ENCODE measurements around the gene DAG1.
"Not testable (repeated sequence)": the region's sequence is repeated elsewhere in the genome, so short reads cannot be mapped to it uniquely, and the experiment has no call there.

DAG1 gene

DNA sequence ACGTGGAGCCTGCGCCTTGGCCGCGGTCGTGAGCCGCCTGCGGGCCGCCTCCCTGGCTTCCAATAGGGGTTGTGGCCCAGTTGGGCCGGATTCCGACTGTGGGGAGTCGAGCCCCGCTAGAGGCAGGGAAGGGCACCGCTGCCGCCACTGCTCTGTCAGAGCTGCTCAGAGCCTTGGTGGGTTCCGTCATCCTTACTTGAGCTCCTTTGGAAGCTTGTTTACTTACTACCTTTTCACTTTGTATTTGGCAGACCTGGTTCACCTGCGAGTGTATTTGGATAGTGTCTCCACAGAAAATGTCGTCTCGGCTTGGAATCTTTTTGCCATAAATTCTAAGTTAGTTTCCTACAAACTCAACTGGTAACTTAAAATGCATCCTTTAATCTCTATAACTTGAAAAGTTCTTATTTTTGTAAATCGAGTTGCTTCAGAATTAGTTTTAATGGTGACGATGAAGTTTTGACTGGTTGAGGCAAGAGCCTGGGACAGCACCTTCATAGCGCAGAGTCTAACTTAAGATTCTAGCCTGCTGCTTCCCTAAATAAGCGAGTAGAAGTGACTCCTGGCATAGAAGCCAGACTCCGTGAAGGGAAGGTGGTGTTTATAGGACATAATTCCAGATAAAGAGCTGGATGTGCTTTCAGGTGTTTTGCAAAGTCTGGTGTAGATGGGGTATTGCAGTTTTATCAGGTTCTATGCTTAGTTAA, 800 bp downstream of the DAG1 start:
- DNase-seq (ENCODE audit: low read depth) = no peak

DNA sequence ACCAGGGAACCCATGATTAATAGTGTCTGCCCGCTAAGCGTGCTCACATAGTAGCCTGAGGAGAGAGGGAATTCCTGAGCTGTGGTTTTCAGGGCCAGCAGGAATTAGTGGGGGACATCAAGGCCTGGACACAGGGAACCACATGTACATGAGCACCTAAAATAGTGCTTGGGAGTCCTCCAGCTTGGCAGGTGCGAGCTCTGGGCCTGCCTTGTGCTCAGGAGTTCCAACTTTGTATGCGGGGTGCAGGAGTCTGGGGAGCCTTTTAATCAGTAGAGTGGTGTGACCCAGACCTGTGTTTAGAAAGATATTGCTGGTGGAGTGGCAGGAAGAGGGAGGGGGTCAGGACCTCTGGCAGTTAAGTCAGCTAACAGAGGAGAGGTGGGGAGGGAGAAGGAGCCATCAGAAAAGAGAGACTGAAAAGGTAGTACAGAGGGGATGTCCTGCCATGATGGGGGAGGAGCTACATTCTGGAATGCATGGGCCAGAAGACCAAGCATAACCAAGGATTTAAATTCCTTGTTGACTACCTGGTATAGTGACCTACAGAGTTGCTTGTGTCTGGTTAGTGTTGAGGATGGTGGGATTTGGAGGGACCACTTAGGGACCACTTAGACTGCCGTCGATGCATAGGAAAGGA, 1.9 kb downstream of the DAG1 start:
- no peak for DNase-seq (ENCODE audit: low read depth)

DNA sequence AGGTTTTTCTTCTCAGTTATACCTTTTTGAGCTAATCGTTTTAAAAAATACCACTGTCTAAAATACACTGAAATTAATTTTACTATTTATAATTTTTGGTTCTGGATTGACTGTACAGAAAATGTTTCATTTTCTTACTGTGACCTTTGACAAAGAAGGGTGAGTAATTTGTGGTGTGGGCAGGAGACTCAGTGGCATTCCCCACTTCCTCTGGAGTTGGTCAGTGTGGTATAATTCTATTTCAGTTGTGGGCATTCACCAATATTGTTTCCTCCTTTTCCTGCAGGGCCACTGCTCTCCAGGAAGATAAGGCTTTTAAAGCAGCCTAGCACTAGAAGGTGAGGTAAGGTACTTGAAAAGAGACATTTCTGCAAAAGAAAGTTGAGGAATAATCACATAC, 6.5 kb downstream of the DAG1 start:
- no peak for DNase-seq (ENCODE audit: low read depth)

DNA sequence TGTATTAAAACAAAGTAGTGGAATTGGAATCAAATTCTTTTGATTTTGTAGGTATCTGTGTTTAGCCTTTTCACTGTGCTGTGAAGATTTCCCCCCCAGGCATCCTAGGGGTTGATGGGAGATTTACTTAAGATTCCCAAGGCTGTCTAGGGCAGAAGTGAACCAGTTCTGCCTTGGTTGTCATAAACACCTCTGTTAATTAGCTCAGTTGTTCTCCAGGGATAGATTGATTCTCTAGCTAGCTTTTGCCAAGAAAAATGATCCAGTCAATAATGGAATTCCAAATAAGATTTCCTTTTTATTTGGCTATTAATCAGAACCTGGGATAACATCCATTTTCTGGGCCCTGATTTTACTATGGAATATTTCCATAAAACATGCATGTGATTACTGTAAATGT, 12.7 kb downstream of the DAG1 start:
- DNase-seq (ENCODE audit: low read depth) = no peak

DNA sequence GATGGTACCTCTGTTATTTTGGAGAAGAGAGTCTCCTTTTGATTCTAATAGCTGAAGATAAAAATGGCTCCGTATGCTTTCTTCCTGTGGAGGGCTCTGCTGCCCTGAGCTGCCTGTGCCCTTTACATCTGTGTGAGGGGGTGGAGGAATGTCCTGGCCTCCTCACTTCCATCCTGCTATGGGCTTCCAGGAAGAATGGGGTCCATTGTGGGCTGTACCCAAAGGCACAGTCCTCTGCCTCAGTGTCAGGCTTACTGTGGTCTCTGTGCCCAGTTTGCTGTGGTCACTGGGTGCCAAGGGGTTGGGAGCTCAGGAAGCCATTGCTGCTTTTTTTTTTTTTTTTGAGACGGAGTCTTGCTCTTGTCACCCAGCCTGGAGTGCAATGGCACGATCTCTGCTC, 14.4 kb downstream of the DAG1 start:
- DNase-seq (ENCODE audit: low read depth) = no peak

DNA sequence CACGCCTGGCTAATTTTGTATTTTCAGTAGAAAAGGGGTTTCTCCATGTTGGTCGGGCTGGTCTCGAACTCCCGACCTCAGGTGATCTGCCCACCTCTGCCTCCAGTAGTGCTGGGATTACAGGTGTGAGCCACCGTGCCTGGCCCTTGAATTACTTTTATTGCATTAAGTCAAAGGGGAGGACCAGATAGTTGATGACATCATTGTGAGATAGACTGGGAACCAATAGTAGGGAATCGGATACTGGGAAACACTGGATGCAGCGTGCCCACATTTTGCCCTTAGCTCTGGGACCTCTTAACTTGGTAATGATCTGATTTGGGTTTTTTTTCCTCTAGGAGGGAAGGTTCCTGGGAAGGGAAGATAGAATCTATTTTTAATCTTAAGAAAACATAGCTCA, 19.2 kb downstream of the DAG1 start:
- DNase-seq (ENCODE audit: low read depth) = no peak

DNA sequence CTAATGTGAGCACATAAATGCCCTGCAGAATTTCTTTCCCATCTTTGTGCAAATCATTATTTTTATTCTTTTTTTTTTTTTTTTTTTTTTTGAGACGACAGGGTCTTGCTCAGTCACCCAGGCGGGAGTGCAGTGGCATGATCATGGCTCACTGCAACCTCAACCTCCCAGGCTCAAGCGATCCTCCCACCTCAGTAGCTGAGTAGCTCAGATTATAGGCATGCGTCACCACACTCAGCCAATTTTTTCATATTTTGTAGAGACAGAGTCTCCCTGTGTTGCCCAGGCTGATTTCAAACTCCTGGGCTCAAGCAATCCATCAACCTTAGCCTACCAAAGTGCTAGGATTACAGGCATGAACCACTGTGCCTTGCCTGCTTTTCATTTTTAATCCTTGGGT, 22.9 kb downstream of the DAG1 start:
- DNase-seq (ENCODE audit: low read depth) = no peak

DNA sequence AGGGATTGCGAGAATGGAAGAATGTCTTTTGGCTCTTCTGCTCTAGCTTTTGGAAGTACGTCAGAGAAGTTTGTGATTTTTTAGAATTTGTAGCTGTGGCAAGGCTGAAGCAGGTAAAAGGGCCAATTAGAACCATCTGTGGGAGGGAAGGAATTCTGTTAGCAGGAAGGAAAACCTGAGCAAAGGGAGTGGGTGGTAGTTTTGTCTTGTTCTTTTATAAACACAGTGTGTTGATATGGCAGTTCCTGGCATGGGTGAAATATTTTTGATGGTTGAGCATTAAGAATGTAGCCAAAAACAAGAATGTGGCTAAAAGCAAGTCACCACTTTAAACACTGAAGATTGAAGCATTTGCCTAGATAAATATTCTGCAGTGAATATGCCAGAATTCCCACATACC, 23.8 kb downstream of the DAG1 start:
- no peak for DNase-seq (ENCODE audit: low read depth)

DNA sequence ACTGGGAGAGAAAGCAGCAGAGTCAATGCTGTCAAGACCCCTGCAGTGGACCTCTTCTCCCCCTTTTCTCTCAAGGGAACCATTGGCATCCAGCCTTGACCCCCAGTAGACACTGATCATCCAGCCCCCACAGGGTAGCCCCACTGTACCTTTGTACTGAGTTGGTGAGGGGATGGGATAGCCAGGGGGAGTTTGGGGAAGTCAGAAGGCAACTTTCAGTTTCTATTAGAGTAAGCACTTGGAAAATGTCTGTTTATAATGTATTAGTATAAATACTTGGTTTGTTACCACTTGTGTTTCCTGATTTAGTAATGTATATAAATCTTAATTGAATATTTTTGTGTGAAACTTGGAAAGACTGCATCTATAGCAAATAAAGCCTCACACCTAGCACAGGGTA, 25.0 kb downstream of the DAG1 start:
- DNase-seq (ENCODE audit: low read depth) = no peak

DNA sequence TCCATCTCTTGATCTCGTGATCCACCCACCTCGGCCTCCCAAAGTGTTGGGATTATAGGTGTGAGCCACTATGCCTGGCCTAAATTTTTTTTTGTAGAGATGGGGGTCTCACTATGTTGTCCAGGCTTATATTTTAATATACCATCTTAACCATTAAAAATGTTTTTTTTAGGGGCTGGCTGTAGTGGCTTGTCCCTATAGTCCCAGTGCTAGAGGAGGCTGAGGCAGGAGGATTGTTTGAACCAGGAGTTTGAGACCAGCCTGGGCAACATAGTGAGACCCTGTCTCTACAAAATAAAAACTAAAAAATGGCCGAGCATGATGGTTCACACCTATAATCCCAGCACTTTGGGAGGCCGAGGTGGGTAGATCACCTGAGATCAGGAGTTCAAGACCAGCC, 26.8 kb downstream of the DAG1 start:
- DNase-seq (ENCODE audit: low read depth) = not testable (repeated sequence)

DNA sequence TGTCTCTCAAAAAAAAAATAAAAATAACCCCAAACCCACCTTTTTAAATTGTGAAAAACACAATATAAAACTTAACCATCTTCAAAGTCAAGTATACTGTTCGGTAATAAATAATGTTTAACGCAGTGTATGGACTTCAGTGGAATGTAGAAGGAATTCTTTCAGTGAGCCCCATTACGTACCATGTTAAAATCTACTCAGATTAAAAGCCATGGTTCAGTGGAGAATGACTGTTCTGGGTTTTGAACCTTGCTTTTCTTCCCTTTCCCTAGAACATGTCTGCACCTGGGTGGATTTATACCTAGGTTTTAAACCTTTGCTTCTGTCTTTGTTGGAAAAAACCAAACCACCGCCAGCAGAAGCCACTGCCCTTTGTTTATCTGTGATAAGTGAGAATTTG, 27.5 kb downstream of the DAG1 start:
- DNase-seq (ENCODE audit: low read depth) = no peak

DNA sequence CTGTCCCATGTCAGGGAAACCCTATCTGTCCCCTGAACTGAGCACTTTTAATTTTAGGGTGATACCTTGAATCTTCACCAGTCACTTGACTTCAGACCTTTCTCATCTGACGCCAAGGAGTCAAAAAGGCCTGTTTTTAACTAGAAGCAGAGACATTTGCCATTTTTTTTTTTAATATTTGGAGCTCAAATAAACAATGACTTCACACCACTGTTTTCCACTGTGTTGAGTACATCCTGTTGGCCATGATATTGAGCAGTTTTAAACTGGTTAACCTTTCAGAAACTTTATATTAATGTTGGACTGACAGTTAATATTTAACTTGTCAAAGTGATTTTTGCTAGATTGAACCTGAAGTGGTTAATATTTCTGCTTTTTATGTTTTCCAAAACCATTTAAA, 28.2 kb downstream of the DAG1 start:
- no peak for DNase-seq (ENCODE audit: low read depth)

DNA sequence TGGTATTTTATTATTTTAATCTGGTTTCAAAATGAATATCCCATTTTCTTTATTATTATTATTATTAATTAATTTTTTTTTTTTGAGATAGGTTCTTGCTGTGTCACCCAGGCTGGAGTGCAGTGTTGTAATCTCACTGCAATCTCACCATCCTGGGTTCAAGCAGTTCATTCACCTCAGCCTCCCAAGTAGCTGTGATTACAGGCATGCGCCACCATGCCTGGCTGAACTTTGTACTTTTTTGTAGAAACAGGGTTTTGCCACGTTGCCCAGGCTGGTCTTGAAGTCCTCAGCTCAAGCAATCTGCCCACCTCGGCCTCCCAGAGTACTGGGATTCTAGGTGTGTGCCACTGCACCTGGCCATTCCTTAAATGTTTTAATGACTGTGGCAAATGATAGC, 28.6 kb downstream of the DAG1 start:
- no peak for DNase-seq (ENCODE audit: low read depth)

DNA sequence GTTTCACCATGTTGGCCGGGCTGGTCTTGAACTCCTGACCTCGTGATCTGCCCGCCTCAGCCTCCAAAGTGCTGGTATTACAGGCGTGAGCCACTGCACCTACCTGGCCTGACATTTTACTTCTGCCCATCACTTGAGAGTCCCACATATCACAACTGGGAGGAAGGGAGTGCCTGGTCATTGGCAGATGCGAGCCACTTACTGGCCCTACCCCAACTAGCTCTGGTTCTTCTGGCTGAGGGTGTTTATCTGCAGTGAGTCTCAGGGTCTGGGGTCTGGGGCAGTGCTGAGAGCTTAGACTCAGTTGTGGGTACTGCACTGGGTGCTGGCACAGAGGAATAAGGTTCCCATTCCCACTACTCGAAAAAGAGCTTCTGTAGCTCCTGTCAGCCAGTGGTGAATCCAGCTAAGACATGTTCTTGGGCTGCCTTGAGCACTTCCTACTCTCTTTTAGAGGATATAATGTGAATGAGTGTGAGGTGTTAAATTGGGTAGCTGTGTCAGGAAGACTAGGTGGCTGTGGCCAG, 30.2 kb downstream of the DAG1 start:
- no peak for DNase-seq (ENCODE audit: low read depth)

DNA sequence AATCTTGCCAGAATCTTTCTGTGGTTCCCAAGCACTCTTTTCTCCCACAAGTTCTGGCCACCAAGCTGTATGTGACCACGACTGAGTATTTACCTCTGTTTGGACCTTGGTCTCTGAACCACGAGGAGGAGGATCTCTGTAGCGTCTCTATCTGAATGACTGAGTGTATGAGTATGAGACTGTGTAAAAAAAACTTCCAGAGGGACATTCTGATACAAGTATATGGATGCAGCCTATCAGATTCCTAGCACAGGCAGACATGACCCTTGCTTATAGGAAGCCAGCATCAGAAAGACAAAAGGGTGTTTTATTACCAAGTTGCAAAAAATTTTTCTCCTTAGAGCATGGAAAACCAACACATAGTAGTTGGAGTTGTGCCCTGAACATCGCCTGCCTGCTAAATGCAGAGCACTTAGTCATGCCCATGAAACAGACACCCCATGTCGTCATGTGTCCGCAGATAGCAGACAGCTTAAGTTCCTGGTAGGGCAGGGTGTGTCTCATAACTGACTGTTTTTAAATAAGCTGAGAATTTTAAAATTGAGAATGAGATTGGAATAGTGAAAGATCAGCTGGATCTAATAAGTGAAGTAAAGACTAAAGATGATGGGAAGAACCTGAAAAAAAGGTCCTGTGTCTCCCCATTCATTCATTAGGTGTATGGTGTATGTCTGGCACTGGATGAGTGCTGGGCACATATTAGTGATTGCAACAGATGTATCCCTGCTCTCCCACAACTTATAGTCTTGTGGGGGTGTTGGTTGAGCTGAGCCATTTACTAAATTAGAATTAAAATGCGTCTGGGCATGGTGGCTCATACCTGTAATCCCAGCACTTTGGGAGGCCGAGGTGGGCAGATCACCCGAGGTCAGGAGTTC, 30.9 kb downstream of the DAG1 start:
- no peak for DNase-seq (ENCODE audit: low read depth)

DNA sequence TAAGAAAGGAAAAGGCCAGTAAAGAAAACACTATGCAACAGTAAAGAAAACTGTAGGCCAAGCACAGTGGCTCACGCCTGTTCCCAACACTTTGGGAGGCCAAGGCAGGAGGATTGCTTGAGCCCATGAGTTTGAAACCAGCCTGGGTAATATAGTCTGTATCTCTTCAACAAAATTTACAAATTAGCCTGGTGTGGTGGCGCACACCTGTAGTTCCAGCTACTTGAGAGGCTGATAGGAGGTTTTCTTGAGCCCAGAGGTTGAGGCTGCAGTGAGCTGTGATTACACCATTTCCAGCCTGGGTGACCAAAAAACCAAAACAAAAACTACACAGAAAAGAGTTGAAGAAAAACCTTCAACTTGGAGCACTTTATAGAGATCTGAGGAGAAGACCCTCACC, 31.8 kb downstream of the DAG1 start:
- DNase-seq (ENCODE audit: low read depth) = no peak

DNA sequence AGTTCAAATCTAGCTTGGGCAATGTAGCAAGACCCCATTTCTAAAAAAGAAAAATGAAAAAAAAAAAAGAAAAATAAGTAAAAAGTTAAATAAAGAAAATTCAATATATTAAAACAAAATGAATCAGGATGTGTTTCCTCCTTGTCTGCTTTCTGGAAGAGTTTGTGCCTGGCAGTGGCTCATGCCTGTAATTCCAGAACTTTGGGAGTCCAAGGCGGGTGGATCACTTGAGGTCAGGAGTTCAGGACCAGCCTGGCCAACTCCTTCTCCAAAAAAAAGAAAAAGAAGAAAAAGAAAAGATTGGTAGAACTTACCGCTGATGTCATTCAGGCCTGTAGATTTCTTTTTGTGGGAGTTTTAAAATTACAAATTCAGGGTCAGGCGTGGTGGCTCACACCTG, 36.8 kb downstream of the DAG1 start:
- no peak for DNase-seq (ENCODE audit: low read depth)

DNA sequence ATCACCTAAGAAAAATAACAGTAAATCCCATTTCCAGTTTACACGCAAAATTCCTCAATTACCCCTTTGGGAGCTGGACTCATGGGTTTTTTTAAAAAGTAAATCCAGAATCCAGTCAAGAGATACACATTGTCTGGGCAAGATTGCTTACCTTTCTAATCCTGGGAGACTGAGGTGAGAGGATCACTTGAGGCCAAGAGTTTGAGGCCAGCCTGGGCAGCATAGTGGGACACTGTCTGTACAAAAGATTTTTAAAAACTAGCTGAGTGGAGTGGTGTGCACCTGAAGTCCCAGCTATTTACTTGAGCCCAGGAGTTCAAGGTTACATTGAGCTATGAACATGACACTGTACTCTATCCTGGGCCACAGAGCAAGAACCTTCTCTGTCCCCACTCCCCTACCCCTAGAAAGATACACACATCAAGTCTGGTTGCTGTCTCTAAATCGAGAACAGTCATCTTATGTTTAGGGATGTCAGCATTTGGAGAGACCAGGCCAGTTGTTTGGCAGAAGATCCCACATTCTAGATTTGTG, 39.0 kb downstream of the DAG1 start:
- no peak for DNase-seq (ENCODE audit: low read depth)

DNA sequence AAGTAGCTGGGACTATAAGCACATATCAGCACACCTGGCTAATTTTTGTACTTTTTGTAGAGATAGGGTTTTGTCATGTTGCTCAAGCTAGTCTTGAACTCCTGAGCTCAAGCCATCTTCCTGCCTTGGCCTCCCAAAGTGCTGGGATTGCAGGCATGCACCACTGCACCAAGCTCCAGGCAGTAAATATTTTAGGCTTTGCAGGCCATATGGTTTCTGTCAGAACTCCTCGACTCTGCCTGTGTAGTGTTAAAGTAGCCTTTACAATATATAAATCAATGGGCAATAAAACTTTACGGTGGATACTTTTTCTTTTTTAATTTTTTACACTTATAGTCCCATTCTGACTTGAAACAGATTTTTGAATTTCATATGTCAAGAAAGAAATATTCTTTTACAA, 41.6 kb downstream of the DAG1 start:
- DNase-seq (ENCODE audit: low read depth) = no peak

DNA sequence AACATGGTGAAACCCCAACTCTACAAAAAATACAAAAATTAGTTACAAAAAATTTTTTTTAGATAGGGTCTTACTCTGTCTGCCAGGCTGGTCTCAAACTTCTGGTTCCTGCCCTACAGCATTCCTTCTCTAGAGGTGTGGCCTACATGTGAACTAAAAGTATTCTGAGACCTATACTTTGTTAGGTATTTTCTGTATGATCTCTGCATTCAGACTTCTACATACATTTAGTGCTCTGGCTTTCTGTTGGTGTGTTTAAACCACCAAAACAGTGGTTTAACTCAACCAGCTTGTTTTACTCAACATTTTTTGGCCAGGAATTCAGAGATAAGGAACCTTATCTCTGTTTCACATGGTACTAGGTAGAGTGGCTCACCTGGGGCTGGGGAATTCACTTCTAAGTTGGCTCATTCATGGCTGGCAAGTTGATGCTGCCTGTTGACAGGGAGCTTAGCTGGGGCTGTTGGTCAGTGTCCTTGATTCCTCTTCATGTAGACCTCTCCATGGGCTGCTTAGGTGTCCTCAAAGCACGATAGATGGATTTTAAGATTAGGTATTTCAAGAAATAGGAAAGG, 42.8 kb downstream of the DAG1 start:
- no peak for DNase-seq (ENCODE audit: low read depth)

DNA sequence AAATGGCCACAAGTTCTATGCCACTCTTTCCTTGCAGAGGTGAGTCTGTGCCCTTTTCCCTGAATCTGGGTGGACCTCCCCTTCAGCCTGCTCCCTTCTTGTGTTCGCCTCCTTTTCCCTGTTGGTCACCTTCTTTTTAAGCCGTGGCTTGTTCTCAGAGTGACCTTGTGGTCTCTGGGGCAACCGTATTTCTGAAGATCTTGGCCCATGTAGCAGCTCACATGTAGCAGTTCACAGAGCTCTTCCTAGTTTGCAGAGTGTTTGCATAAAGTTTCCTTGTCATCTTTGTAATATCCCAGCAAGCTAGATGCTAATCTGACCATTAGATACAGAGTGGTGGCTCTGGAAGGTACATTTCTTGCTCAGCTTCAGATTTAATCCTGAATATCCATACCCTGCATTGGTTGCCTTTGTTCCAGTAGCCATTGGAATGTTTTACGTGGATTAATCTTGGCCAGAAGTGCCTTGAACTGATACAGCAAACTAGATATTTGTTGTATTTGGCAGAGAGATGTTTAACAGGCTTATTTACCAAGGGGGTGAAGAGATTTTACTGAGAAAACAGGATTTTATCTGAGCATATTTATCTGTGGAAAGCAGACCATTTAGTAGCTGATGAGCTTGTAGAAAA, 43.5 kb downstream of the DAG1 start:
- DNase-seq (ENCODE audit: low read depth) = no peak

DNA sequence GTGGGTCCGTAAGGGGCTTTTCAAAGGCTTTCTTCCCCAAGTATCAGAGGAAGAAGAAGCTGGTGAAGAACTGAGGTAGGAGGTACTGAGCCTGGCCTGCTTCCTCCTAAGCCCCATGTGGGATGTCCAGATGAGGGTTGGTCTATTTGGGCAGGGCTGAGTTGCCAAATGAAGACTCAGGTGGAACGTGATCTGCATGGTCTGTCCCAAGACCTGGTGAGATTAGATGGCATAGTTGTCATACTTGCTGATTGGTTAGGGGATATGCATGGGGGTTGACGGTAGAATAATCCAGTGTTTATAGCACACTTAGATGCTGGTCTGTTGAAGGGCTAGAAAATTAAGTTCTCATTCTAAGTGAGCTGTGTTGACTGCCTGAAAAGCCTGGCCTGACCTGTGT, 47.9 kb downstream of the DAG1 start:
- no peak for DNase-seq (ENCODE audit: low read depth)
